Rectal smooth muscle tissue (tissue), 1 donor: ENCODE measurements around the gene FAM13B.

Experiments
- H3K27ac ChIP-seq: one replicate; pipeline ENCODE4 v1.7.0; 2013; ENCODE audit warnings: low read depth, low read length, inconsistent platforms
- H3K27me3 ChIP-seq: one replicate; pipeline ENCODE4 v1.7.0; 2013; ENCODE audit warnings: low read length; ENCODE audit not compliant: control insufficient read depth, insufficient read depth
- H3K36me3 ChIP-seq: one replicate; pipeline ENCODE4 v1.7.0; 2013; ENCODE audit warnings: low read length; ENCODE audit not compliant: control insufficient read depth, insufficient read depth
- H3K4me1 ChIP-seq: one replicate; pipeline ENCODE4 v1.7.0; 2013; ENCODE audit warnings: low read length; ENCODE audit not compliant: control insufficient read depth, insufficient read depth
- H3K4me3 ChIP-seq: one replicate; pipeline ENCODE4 v1.7.0; 2013; ENCODE audit warnings: low read length
- H3K9ac ChIP-seq: one replicate; pipeline ENCODE4 v1.7.0; 2013; ENCODE audit warnings: low read length

Gene FAM13B

GRCh38 chr5:137901011-137901817 is 131.7 kb downstream of the FAM13B start:
- Histone ChIP-seq H3K27ac (no peak overlapping the region), H3K9ac (no peak overlapping the region), H3K4me1 (no peaks in the 10 kb centered on the region), H3K36me3 (no peaks in the 10 kb centered on the region), H3K27me3 (no peaks in the 10 kb centered on the region), H3K4me3 (no peak overlapping the region)

- Histone ChIP-seq H3K27me3 (no peaks in the 10 kb centered on the region), H3K9ac (no peak overlapping the region), H3K27ac (no peak overlapping the region), H3K36me3 (no peaks in the 10 kb centered on the region), H3K4me3 (no peak overlapping the region), H3K4me1 (no peaks in the 10 kb centered on the region)
Measured at GRCh38 chr5:137899493-137899892, 133.4 kb downstream of the FAM13B start.

- Histone ChIP-seq H3K27me3 (no peaks in the 10 kb centered on the region), H3K36me3 (no peaks in the 10 kb centered on the region), H3K9ac (no peak overlapping the region), H3K4me3 (no peak overlapping the region), H3K4me1 (no peaks in the 10 kb centered on the region), H3K27ac (no peak overlapping the region)
Measured at GRCh38 chr5:137896560-137896959, 136.3 kb downstream of the FAM13B start.

- Histone ChIP-seq H3K27me3 (peaks cover under 1% of the 10 kb centered on the region), H3K4me1 (peaks cover 1% of the 10 kb centered on the region), H3K9ac (no peak overlapping the region), H3K4me3 (no peak overlapping the region), H3K36me3 (no peaks in the 10 kb centered on the region), H3K27ac (no peak overlapping the region)
Measured at GRCh38 chr5:137894586-137894985, 138.3 kb downstream of the FAM13B start.

- H3K36me3 ChIP-seq: no peaks in the 10 kb centered on the region
- H3K9ac ChIP-seq: no peak overlapping the region
- H3K4me3 ChIP-seq: no peak overlapping the region
- H3K4me1 ChIP-seq: peaks cover 2% of the 10 kb centered on the region
- peaks cover 4% of the 10 kb centered on the region for H3K27me3 ChIP-seq
- no peak overlapping the region for H3K27ac ChIP-seq
Measured at GRCh38 chr5:137891849-137892248, 141.0 kb downstream of the FAM13B start.

GRCh38 chr5:137890845-137891244 is 142.0 kb downstream of the FAM13B start:
- Histone ChIP-seq H3K36me3 (no peaks in the 10 kb centered on the region), H3K4me3 (no peak overlapping the region), H3K9ac (no peak overlapping the region), H3K27me3 (peaks cover 4% of the 10 kb centered on the region), H3K27ac (no peak overlapping the region), H3K4me1 (peaks cover 2% of the 10 kb centered on the region)

- Histone ChIP-seq H3K4me1 (peaks cover 2% of the 10 kb centered on the region), H3K9ac (peak within 1 kb of the TSS; percentile 70), H3K27ac (peak within 1 kb of the TSS; percentile 72), H3K27me3 (peaks cover 4% of the 10 kb centered on the region), H3K36me3 (no peaks in the 10 kb centered on the region), H3K4me3 (peak within 1 kb of the TSS; percentile 75)
Measured at GRCh38 chr5:137888863-137889759, 143.8 kb downstream of the FAM13B start, which contains the start of gene PKD2L2. Gene PKD2L2, plus strand, starts transcription at chr5:137889457. Its CDS starts 35 bp downstream, at chr5:137889492.

- no peak overlapping the region for H3K9ac ChIP-seq
- H3K4me3 ChIP-seq: peak overlapping the region; percentile 75
- peaks cover 2% of the 10 kb centered on the region for H3K4me1 ChIP-seq
- H3K27ac ChIP-seq: no peak overlapping the region
- H3K27me3 ChIP-seq: peaks cover 4% of the 10 kb centered on the region
- no peaks in the 10 kb centered on the region for H3K36me3 ChIP-seq
Measured at GRCh38 chr5:137888466-137888862, 144.4 kb downstream of the FAM13B start.
